Measurements from ENCODE around the gene UBE2E2.
"Not testable (repeated sequence)": the region's sequence is repeated elsewhere in the genome, so short reads cannot be mapped to it uniquely, and the experiment has no call there.

UBE2E2 gene

DNA sequence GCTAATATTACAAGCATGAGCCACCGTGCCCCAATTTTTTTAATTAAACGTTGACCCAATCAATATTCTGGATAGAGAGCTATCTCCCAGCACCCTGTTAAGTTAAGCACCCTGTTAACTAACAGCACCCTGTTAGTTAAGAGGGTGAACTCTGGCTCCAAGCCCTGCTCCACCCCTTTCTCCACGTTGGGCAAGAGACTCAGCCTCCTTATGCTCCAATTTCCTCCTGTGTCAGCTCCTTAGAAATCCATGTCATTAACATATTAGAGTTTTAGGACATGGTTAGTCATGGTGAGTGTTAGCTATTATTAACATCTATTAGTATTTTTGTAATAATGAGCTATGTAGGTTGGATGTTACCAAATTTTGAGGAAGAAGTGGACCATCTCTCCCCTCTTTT is 385.4 kb downstream of the UBE2E2 start:
- no peak for DNase-seq (ENCODE audit: low spot score)

DNA sequence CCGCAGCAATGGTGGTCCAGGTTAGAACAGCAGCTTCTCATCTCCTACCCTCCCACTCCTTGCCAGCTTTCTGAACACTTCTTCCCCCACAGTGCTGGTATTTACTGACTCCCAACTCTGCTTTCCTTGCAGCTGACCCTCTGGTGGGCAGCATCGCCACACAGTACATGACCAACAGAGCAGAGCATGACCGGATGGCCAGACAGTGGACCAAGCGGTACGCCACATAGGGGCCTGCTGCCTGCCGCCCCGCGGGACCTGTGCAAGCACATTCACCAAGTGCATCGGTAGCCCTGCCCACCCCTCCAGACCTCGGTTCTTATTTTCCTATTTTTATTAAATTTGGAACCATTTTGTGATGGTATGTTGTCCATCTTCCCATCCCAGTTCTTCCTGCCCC is 386.5 kb downstream of the UBE2E2 start:
- DNase-seq (ENCODE audit: low spot score) = no peak

DNA sequence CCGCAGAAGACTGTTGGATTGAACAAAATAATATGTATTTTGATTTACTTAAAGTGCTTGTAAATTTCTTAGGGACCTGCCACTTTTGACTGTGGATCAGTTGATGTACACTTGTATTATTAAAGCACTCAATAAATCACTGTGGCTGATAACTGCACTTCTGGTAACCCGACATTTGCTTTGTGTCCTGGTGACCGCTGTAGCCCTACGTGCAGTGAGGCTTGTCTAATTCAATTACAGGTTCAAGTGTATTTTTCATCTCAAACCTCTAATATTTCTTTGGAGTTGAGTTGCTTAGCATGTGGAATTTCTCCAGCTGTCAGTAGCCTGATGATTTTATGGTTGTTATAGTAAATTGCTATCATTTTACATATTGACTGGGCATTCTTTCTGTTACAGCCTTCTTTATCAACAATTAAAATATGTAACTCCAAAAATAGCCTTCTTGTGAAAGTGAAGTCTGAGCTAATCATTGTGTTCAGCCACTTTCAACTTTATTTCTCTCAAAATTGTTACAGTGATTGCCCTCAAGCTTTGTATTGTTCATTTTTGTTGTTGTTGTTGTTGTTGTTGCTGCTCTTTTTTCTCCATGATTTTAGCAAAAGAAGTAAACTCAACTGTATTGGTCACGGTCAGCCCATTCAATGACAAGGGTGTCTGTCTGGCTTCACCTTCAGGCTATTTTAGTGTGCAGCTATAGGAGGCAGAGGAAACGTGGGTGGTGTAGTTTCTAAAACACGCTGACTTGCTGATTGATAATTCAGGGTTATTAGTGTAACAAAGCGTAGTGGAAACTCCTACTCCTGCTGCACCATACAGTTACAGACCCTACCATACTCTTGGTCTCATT is 387.5 kb downstream of the UBE2E2 start:
- peak; percentile 20 for DNase-seq (ENCODE audit: low spot score)

DNA sequence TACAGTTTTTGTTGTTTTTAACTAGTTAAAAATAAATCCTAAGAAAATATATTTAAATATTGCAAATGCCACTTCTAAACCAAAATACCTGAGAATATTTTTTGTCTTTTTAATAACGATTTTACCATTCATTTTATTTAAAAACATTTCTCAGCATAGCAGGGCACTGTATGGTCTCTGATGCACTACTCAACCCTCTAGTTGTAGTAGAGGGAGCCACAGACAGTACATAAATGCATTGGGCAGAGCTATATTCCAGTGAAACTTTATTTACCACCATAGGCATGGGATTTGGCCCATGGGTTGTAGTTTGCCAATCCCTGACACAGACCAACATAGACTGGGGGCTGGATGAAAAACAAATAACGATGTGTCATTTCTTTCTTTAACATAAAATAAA is 388.2 kb downstream of the UBE2E2 start:
- no peak for DNase-seq (ENCODE audit: low spot score)

DNA sequence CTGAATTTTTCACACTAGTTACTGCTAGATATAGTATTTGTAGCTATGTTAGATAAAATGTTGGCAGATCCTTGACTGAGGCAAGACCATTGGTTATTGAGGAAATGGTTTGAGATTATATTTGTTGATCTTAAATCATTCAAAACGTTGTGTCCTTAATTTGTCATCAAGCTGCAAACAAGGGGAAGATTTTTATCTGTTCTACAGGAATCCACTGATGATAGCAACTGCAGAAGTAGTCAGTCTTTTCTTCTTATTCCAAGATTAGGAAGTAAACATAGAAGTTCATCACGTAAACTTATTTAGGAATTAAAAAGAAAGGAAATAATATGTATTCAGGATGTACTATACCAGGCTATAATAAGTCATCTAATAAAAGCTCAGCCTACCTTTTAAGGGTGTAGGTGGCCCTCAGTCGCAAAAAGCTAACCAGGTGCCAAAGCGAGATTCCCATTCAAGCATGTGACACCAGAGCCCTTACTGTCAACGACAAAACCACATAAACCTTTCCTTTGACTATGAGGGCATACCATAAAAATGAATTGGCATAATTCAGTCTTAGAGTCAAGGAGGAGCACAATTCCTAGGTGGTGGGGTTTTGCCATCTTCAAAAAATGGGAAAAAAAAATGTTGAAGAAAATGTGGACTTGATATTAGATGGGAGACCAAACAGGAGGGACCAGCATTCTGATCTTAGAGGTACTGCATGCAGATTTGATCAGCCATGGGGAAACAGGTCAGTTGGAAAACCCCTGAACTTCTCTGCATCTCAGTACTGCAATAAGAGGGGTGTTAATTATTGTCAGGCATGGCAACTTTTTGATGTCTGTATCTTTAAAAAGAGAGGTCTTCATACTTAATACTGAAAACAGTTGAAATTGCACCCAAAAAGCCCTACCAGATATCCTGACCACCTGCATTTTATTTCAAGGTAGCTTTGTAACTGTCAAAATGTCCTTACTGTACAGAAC is 390.1 kb downstream of the UBE2E2 start:
- DNase-seq (ENCODE audit: low spot score) = no peak

DNA sequence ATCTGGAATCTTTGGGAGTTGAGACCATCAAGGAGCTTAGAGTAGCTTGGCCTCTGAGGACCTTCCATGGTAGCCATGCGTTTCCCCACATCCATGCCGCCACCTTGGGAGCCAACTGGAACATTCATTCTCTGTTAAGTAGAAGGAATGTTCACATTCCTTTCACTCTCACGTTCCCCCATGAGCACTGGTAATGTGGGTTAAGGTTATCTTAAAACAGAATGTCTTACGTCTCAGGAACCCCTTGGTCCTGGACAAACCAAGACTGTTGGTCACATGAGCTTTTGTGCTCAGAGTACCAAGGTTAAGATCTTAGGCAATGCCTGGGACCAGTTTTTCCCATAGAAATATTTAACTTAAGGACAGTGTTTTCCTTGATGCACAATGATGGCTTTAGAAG is 390.9 kb downstream of the UBE2E2 start:
- no peak for DNase-seq (ENCODE audit: low spot score)

DNA sequence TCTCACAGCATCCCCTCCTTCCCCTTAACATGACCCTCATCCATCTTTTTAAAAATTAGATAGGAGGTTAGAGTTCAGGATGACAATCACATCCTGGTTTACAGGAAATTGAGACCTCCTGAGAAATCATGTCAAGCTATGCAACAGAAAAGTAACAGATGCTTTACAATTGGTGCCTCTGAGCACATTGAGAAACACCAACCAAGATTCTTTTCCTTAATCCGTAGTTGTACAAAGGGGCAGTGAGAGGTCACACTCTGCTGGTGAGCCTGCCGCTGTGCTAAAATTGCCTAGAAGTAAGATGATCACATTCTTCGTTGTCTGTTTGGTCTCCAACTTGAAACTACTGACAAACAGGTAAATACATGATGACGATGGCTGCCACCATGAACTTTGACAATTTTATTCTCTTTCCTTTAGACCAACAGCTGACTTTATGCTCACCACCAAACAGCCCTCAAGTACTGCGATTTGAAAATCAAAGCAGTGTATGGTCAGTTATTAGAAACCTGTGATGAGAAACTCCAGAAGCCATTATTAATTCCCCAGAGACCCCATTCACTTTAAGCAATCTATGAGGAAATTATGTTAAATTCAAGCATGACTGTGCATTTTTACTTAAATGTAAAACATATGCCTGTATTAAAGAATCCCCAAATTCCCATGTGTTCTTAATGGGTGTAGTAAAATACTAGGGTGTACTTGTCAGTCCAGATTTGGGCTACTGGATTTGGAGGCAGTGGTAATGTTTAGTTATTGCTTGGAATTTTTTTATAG is 392.0 kb downstream of the UBE2E2 start:
- DNase-seq (ENCODE audit: low spot score) = no peak

DNA sequence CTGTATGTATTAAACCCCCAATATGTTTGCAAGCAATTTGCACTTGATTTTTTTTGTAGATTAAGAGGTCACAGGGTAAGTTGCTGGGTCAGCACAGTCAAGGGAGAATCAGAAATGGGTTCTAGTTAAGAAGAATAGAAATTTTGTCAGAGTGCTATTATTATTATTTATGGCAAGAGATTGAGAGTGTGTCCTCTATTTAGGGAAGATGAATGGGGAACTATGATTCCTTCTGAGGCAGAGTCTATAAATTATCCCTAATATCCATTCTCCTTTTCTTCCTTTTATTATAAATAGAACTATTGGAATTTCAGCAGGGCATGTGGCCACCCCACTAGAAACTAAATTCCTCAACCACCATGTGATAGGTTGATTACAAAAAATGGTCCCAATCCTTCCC is 392.7 kb downstream of the UBE2E2 start:
- no peak for DNase-seq (ENCODE audit: low spot score)

DNA sequence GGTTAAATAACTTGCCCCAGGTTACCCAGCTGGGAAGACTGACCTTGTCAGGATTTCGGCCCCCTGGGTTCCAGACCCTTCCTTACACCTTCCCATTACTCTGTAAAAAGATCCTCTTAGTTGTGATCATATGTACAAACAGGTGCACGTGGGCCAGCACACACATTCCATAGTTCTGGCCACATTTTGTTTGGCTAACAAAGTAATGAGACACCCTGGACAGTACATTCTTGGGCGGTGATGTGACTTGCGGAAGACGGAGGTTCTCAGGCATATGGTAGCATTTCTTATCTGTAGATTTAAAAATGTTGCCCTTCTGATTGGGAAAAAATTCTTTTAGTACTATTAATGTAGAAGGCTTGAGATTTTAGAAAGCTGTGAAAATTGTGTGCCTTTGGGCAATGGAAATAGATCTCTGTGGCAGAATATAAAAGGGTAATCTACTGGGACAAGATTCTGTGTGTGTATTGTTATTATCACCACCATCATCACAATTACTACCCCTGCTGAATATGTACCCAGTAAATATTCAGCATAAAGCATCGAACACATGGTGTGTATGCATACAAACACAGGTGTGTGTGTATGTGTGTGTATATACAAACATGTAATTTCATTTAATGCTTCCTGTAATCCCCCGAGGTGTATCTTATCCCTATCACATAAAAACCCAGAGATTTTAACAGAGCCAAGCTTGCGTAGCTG is 397.2 kb downstream of the UBE2E2 start:
- no peak for DNase-seq (ENCODE audit: low spot score)

DNA sequence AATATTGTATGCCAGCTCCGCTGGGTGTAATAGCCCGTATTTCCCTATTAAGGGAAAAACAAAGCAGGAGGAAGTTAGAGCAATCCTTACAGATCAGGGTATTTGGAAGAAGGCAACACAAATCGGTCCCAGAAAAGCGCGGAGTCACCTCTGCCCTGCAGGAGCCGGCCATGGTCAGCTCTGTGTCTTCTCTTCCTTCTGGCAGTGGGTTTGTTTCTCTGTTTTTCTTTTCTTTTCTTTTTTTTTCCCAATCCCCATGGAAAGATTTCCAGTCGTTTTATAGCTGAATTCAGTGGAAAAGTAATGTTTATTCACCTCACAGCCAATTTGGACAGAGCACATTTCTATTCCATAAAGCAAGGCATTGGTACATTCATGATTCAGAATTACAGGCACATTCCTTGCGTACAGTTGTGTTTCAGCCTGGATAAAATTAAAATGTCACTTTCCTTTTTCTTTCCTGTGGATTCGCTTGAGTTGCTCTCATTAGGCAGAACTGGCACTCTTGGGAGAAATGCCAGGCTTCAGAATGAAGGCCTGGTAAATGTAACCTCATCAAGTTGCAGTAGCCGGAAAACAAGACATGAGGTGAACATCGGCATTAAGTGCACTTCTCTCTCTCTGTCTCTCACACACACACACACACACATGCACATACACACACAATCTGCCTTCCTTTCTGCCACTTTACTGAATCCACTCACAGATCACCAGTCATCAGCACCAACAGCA is 398.1 kb downstream of the UBE2E2 start:
- DNase-seq (ENCODE audit: low spot score) = peak; percentile 19

DNA sequence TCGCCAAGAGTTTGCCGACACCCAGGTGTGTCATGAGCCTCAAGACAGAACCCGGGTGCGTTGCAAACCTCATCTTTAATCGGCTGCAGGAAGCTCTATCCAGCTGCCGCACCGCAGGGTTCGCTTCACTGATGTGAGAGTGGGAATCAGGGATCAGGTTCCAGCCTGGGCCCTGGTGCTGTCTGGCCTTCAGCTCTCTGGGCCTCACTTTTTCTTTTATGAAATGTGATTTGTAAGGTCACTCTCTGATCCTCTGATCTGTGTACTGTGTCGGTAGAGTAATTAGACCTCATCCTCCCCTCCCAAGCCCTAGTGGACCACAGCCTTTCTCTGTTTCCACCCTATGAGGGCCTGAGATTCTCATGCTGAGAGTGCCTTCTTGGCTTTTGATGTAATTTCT is 399.8 kb downstream of the UBE2E2 start:
- DNase-seq (ENCODE audit: low spot score) = no peak

DNA sequence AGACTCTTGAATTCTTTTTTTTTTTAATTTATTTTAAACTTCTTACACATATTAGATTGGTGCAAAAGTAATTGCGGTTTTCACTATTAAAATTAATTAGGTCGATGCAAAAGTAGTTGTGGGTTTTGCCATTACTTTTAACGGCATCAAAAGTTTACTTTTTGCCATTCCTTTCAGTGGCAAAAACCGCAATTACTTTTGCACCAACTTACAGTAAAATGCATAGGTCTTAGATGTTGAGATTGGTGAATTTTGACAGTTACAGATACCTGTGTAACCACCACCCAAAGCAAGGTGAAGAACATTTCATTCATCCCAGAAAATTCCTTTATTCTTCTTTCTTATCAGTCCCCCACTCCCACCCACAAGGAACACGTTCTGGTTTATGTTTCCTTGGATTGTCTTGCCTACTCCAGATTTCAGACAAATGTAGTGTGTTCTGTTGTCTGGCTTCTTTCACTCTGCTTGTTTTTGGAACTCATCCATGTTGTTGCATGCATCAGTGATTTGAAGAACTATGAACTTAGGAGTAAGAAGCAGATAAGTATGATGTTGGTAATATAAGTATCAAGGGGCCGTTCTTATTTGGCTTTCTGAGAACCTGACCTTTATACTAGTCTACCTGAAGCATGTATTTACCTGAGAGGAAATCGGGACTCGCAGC is 404.2 kb downstream of the UBE2E2 start:
- DNase-seq (ENCODE audit: low spot score) = no peak

DNA sequence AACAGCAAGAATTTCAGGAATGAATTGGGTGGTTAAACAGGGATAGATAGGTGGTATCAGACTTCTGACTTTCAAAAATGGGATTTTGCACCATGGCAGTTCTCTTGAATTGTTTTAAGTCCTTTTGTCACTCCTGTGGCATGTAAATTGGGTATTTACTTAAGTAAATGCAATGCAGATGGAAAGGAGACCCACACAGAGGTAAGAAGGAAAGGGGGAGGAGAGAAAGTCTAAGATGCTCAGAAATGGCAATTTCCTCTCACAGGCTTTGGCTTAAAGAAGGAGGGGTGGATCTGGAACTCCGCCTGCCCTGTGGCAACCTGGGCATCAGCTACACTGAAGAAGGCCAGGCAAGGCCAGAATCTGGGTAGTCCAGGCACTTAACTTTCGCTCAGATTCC is 405.5 kb downstream of the UBE2E2 start:
- no peak for DNase-seq (ENCODE audit: low spot score)

DNA sequence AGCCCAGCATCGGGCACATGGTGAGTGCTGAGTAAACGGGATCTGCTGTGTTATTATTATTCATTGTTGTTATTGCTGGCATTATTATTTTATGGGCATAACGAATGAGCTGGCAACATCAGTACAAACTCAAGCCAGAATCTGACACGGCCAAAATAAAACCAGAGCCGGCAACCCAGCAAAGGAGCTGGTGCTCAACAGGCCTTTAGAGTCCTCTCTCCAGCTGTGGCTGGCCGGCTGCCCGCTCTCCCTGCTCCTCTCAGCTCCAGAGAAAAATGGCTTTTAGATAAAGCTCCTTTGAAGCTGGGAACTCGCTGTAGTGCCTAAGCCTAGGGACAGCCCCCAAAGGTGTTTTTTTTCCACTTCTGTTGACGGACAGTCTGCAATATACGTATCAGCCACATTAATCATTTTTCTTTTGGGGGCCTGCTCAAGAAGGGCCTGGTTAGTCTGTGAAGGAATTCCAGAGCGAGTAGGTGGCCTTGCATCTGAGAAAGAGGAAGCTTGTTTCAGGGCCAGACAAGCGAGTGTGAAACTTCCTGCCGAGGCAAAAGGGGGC is 408.7 kb downstream of the UBE2E2 start:
- DNase-seq (ENCODE audit: low spot score) = peak; percentile 92

DNA sequence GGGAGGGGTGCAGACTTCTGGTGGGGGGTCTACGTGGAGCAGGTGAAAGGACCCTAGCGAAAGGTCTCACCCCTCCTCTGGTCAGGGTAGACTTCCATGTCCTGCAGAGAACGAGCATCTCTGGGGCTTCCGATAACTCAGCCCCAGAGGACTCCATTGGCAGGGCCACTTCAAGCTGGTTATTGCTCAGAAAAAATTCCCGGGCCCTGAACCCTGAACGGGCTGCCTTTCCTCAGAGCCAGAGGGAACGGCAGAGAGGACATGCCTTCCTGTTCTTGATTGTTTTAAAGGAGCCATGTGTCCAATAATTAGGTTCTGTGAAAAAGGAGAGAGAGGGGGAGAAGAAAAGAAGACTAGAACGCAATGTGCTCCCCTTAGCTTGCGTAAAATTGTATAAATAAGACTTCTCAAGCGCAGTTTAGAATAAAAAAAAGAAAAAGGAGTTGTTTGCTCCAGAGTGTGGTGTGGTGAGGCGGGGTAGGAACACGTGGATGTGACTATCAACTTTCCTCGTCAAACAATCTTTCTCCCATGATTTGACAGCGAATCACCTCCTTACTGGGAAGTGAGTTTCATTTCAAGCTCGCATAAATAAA is 409.3 kb downstream of the UBE2E2 start:
- DNase-seq (ENCODE audit: low spot score) = peak; percentile 28

DNA sequence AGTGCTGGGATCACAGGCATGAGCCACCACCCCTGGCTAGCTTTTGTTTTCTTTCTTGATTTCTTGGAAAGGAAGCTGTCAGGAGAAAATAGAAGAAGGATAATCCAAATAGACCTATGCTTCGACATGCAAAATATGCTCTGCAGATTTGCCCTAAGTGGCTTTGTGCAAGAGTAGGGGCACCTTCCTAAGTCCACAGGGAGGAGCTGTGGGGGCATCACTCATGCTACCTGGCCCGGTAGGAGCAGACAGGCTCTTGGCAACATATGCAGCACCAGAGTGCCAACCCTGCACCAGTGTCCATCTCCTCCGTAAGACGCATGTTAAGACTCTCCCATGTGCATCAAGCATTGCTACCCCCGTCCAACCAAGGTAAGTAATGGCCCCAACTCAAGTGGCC is 411.9 kb downstream of the UBE2E2 start:
- DNase-seq (ENCODE audit: low spot score) = no peak

DNA sequence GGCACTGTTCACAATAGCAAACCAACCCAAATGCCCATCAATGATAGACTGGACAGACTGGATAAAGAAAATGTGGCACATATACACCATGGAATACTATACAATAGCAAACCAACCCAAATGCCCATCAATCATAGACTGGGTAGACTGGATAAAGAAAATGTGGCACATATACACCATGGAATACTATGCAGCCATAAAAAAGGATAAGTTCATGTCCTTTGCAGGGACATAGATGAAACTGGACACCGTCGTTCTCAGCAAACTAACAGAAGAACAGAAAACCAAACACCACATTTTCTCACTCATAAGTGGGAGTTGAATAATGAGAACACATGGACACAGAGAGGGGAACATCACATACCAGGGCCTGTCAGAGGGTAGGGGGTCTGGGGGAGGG is 415.3 kb downstream of the UBE2E2 start:
- DNase-seq (ENCODE audit: low spot score) = not testable (repeated sequence)

DNA sequence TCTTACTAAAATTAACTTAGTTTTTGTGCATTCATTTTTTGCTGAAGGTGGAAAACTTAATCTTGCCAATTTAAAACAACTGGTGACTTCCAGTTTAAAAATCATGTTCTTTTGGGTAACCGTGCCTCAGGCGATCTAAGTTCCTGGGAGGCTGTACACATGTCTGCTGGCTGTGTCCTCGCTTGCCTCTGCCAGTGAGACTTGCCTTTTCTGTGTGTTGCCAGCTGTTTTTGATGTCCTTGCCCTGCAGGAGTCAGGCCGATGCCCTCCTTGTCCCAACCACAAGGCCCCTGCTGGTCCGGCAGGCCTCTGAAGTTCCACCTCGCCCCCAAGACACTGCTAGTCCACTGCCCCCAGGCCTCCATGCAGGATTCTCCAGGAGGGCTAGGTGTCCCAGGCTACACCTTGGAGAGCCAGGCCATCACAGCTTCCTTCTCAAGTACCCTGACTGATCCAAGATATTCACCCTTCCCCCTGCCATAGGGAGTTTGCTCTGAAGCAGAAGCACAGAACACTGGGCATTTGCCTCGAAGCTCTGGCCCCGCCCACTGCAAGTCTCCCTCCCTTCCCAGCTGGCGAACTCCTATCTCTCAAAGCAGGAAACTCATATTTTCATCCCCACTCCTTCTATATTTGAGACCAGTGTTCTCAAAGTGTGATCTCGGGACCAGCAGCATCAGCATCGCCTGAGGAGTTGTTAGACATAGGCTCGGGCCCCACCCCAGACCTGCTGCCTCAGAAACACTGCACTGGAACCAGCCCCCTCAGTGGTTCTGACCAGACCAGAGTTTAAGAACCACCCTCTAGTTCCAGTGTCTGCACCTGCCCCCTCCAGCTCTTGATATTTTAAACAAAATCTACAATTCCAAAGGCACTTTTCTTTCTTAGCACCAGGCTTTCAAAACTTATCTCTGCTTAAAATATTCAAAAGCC is 416.8 kb downstream of the UBE2E2 start:
- no peak for DNase-seq (ENCODE audit: low spot score)

DNA sequence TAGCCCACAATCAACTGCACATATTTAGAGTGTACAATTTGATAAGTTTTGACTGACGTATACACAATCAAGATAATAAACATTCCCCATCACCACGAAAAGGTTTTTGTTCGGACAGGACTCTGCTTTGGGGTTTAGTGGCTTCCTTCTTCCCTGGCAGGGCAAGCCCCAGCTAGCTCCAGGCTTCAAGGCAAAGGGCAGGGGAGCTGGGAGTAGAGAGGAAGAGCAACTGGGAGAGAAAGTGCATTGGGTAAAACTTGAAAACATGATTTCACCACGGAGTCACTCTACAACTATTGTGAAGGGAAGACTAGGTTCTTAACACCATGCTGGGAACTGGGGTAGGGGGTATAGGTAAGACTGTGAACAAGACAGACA is 417.5 kb downstream of the UBE2E2 start:
- DNase-seq (ENCODE audit: low spot score) = no peak
